ENCODE data around the gene NKIRAS1.
"Not testable (repeated sequence)": the region's sequence is repeated elsewhere in the genome, so short reads cannot be mapped to it uniquely, and the experiment has no call there.

The NKIRAS1 gene

GRCh38 chr3:23928524-23928923 is 11.7 kb upstream of the NKIRAS1 start:
- TF ChIP-seq, protein P1, sequence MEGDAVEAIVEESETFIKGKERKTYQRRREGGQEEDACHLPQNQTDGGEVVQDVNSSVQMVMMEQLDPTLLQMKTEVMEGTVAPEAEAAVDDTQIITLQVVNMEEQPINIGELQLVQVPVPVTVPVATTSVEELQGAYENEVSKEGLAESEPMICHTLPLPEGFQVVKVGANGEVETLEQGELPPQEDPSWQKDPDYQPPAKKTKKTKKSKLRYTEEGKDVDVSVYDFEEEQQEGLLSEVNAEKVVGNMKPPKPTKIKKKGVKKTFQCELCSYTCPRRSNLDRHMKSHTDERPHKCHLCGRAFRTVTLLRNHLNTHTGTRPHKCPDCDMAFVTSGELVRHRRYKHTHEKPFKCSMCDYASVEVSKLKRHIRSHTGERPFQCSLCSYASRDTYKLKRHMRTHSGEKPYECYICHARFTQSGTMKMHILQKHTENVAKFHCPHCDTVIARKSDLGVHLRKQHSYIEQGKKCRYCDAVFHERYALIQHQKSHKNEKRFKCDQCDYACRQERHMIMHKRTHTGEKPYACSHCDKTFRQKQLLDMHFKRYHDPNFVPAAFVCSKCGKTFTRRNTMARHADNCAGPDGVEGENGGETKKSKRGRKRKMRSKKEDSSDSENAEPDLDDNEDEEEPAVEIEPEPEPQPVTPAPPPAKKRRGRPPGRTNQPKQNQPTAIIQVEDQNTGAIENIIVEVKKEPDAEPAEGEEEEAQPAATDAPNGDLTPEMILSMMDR (IDR thresholded peaks at IDR 0.05; ENCODE audit: control insufficient read depth, extremely low read depth, insufficient read depth) = no peak
- DNase-seq (ENCODE audit: low read depth) = no peak
- H3K4me3 ChIP-seq (ENCODE audit: low read depth, low read length) = no peak overlapping the region

DNA sequence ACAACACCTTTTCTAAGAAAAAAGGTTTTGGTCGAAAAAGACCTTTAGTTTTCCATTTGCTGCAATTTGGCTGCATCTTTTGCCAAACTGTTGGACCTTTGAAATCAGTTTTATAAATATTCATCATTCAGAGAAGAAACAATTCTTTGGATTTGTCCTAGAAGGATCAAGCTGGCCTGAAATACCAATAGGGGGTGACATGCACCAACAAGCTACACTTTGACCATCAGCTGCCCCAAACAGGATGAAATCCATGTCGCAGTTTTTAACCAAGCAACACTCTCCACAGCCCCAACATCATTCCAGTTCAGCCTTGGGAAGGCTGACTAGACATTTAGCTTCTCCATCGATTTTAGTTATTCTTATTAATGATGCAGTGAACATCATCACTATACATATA is 9.9 kb upstream of the NKIRAS1 start:
- no peak overlapping the region for H3K4me3 ChIP-seq (ENCODE audit: low read depth, low read length)
- TF ChIP-seq, protein P1 (IDR thresholded peaks at IDR 0.05; ENCODE audit: control insufficient read depth, extremely low read depth, insufficient read depth) = no peak
- no peak for DNase-seq (ENCODE audit: low read depth)

GRCh38 chr3:23926246-23926645 is 9.5 kb upstream of the NKIRAS1 start:
- no peak for DNase-seq (ENCODE audit: low read depth)
- no peak overlapping the region for H3K4me3 ChIP-seq (ENCODE audit: low read depth, low read length)
- TF ChIP-seq, protein P1 (IDR thresholded peaks at IDR 0.05; ENCODE audit: control insufficient read depth, extremely low read depth, insufficient read depth) = no peak

GRCh38 chr3:23923786-23924185 is 7.0 kb upstream of the NKIRAS1 start:
- no peak for DNase-seq (ENCODE audit: low read depth)
- TF ChIP-seq, protein P1 (IDR thresholded peaks at IDR 0.05; ENCODE audit: control insufficient read depth, extremely low read depth, insufficient read depth) = no peak
- no peak overlapping the region for H3K4me3 ChIP-seq (ENCODE audit: low read depth, low read length)

DNA sequence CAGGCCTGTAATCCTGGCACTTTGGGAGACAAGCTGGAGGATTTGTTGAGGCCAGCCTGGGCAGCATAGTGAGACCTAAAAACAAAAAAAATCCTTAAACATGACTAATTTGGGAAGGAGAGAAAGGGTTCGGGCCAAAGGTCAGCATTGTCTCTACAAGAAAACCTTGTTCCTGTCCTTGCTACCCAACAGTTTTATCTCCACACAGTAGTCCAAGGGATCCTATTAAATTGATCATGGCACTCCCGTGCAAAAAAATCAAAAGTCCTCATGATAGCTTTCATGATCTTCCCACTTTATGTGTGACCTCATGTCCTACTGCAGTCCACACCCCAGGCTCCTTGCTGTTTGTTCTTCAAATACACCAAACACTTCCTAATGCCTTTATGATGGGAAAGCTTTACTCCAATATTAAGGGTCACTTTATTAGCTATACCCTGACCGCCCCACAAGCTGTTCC is 4.3 kb upstream of the NKIRAS1 start:
- DNase-seq (ENCODE audit: low read depth) = no peak
- H3K4me3 ChIP-seq (ENCODE audit: low read depth, low read length) = no peak overlapping the region
- TF ChIP-seq, protein P1 (IDR thresholded peaks at IDR 0.05; ENCODE audit: control insufficient read depth, extremely low read depth, insufficient read depth) = no peak

- no peak overlapping the region for H3K4me3 ChIP-seq (ENCODE audit: low read depth, low read length)
- DNase-seq (ENCODE audit: low read depth) = no peak
- TF ChIP-seq, protein P1 (IDR thresholded peaks at IDR 0.05; ENCODE audit: control insufficient read depth, extremely low read depth, insufficient read depth) = no peak
Measured at GRCh38 chr3:23920151-23920655, 3.4 kb upstream of the NKIRAS1 start.

DNA sequence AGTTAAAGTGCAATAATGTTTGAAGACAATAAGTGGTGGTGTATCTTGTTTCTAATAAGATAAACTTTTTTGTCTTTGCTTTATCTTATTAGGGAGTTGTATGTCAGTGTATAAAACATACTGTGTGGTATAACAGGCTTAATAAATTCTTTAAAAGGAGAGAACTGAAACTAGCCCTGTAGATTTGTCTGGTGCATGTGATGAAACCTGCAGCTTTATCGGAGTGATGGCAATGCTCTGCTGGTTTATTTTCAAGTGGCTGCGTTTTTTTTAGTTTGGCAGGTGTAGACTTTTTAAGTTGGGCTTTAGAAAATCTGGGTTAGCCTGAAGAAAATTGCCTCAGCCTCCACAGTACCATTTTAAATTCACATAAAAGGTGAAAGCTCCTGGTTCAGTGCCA is 2.8 kb upstream of the NKIRAS1 start:
- TF ChIP-seq, protein P1 (IDR thresholded peaks at IDR 0.05; ENCODE audit: control insufficient read depth, extremely low read depth, insufficient read depth) = no peak

GRCh38 chr3:23918331-23918730 is 1.5 kb upstream of the NKIRAS1 start:
- not testable (repeated sequence) for DNase-seq (ENCODE audit: low read depth)
- peak overlapping the region; percentile 90 for H3K4me3 ChIP-seq (ENCODE audit: low read depth, low read length)

More for the DNA sequence above, 2.8 kb upstream of the NKIRAS1 start:
- no peak overlapping the region for H3K4me3 ChIP-seq (ENCODE audit: low read depth, low read length)
- DNase-seq (ENCODE audit: low read depth) = no peak

- not testable (repeated sequence) for DNase-seq (ENCODE audit: low read depth)
- peak overlapping the region; percentile 90 for H3K4me3 ChIP-seq (ENCODE audit: low read depth, low read length)
Measured at GRCh38 chr3:23917679-23918303, 1.0 kb upstream of the NKIRAS1 start.
